8988T (cell line): ENCODE data around the gene B3GNT2.

Source experiments
- DNase-seq: peaks from one replicate; pipeline ENCODE4 v3.0.0; 2011

Gene B3GNT2

DNA sequence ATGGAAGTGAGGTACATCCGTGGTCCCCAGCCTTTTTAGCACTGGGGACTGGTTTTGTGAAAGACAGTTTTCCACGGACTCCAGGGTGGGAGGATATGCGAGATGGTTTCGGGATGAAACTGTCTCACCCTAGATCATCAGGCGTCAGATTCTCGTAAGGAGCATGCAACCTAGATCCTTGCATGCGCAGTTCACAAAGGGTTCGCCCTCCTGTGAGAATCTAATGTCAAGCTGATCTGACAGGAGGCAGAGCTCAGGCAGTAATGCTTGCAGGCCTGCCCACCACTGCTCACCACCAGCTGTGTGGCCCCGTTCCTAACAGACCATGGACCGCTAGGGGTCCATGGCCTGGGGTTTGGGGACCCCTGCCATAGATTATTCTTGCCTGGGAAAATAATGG is 11.6 kb downstream of the B3GNT2 start:
- no peak for DNase-seq

DNA sequence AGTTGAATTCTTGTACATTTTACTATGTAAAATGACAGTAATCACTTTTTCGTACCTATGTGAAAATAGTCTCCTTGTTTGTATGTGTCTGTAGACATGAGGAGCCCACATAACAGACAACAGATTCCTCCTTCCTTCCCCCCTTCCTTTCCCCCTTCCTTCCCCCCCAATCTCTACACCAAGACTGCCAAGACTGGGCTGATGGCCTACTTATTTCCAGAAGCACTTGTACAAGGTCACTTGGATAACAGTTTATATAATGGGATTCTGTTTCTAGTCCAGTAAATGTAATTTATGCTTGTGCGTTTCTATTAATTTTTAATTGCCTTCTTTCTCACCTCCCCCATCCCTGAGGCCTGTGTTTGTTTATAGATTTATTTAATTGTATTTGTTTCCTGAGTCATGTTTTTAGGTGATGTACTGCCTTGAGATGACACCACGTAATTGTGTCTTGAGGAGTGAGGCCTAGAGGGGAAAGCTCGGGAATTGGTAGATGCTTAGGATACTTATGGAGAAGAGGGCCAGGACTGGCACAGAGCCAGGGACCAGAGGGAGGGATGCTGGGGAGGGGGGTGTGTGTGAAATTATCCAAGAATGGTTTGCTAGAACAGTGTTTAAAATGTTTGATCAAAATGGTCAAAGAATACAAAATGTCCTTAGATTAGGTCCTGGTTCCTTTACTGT is 12.3 kb downstream of the B3GNT2 start:
- DNase-seq: no peak

DNA sequence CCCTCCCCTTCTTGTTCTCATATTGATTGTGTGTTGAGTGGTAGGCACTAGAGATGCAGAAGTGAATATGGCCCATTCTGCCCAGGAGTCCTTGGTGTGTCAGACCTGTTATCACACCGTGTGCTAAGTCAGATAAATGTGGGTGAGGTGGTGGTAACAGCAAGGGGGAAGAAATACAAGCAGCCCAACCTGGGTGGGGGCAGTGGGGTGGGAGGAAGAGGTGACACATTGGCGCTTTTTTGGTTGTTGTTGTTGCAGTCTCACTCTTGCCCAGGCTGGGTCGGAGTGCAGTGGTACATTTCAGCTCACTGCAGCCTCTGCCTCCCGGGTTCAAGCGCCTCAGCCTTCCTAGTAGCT is 12.8 kb downstream of the B3GNT2 start:
- DNase-seq: no peak

DNA sequence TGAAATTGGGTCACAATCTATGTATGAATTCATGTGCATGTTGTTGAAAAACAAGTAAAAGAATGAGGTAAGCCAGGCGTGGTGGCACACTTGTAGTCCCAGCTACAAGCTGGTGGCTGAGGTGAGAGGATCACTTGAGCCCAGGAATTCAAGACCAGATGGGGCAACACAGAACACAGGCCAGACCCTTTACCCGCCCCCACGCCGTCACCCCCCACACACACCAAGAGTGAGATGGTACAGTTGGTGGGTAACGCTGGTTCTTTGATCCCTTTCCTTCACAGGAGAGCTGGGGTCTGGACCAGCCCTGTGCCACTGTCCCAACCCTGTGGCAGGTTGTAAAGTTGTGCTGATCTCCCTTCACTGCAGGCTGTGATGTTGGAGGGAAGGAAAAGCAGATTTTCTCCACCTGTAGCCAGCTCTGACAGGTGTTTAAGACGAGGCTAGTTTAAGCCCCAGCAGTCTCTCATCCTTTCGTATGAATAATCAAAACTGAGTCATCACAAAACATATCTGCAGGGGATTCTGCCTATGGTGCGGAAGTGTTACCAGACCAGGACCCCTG is 13.6 kb downstream of the B3GNT2 start:
- DNase-seq: no peak

- no peak for DNase-seq
Measured at GRCh38 chr2:62215306-62216064, 19.6 kb downstream of the B3GNT2 start.

DNA sequence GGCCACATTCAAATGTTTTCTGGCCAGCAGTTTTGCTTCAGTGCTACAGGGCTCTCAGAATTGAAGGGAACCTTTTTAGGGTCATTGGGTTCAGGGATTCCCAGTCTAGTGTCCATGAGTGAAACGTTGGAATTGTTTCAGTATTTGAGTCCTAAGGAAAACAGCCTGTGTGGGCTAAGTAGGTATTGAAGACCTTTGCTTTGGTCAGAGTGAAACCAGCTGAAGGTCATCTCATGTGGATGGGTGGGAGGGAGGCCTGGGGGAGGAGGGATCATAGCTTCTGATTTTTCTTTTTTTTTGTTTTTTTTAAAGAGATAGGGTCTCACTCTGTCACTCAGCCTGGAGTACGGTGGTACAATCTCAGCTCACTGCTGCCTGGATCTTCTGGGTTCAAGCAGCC is 20.2 kb downstream of the B3GNT2 start:
- DNase-seq: no peak

GRCh38 chr2:62216616-62217015 is 20.7 kb downstream of the B3GNT2 start:
- DNase-seq: no peak

- DNase-seq: no peak
Measured at GRCh38 chr2:62217421-62217820, 21.5 kb downstream of the B3GNT2 start.

DNA sequence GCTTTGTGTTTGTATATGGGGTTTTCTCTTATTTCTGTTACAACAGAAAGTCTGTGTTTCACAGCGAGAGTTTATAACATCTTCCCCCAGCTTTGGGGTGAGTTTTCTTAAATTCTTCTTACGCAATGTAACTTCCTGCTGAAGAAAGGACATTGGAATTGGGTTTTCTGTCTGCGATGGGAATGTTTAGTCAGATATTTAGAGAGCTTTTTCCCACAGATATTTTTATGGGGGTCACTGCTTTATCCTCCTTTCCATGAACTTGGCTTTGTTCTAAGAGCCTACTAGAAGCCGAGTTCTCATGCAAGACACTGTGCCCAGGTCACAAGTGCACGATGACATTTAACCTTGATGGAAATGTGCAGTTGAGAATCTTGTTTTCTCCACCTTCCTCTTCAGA is 22.1 kb downstream of the B3GNT2 start:
- no peak for DNase-seq

GRCh38 chr2:62219407-62220159 is 23.7 kb downstream of the B3GNT2 start:
- no peak for DNase-seq

DNA sequence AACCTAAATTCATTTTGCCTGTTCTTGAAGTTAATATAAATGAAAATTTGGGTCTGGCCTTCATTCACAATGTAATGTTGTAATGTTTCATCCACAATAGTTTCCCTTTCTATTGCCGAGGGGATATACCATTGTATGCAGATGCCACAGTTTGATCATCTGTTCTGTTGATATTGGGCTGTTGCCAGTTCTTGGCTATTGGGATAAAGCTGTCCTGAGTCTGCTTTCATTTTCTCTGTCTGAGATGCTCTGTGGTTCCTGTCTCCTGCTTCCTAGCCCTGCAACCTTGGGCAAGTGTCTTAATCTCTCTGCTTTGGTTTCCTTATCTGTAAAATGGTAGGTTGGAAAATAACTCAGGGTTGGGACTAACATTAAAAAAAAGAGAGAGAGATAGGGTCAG is 25.2 kb downstream of the B3GNT2 start:
- no peak for DNase-seq

- DNase-seq: no peak
Measured at GRCh38 chr2:62222171-62222570, 26.3 kb downstream of the B3GNT2 start.

GRCh38 chr2:62222674-62223073 is 26.8 kb downstream of the B3GNT2 start:
- DNase-seq: no peak

GRCh38 chr2:62224976-62225375 is 29.1 kb downstream of the B3GNT2 start:
- DNase-seq: no peak

DNA sequence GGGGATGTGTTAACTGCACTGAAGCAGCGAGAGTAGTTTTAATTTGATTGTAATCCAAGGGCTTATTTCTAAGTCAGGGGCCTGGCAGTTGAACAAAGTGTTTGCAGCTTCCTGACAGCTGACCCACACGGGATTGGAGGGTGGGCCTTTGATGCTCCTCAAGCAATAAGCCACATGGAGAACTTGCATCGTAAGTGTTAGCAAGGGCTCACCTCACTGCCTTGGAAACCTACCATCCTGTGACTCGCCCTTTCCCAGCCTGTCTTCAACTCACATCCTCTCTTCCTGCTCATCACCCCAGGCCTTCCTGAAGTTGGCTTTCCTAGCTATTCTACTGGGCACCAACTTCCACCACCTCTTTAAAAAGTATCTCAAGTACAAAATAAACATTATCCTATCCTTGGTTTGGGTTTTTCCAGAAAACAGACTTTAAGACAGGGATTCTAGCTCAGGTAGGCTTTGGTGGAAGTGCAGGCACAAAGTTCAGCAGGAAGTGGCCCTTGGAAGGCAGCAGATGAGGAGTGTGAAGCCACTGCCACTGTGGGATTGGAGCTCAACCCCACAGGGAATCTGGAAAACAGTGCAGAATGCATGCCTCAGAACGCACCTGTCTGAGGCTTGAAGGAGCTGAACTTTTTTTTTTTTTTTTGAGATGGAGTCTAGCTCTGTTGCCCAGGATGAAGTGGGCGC is 31.6 kb downstream of the B3GNT2 start:
- no peak for DNase-seq

DNA sequence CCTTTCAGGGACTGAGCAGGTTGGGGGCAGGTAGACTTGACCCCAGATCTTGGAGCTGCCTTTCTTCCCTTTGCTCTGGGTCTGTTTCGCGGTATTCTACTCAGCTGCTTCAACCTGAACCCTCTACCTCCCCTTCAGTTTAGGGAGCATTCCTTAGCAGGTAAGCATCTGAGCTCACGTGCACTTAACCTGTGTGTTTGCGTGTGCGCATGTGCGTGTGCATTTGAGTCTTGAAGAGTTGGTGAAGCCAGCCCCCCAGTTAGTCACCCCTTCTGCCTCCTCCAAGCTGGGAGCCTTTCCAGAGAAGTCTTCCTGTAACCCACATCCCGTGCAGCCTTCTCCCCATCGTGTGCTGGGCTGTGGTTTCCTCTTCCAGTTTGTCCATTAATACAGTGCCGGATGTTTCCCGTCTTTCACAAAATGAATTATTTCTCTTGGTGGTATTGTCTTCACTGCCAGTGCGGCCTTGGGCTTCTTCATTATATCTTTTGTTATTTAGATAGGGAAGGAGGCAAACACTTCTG is 33.2 kb downstream of the B3GNT2 start:
- DNase-seq: no peak

- no peak for DNase-seq
Measured at GRCh38 chr2:62231541-62231940, 35.6 kb downstream of the B3GNT2 start.

DNA sequence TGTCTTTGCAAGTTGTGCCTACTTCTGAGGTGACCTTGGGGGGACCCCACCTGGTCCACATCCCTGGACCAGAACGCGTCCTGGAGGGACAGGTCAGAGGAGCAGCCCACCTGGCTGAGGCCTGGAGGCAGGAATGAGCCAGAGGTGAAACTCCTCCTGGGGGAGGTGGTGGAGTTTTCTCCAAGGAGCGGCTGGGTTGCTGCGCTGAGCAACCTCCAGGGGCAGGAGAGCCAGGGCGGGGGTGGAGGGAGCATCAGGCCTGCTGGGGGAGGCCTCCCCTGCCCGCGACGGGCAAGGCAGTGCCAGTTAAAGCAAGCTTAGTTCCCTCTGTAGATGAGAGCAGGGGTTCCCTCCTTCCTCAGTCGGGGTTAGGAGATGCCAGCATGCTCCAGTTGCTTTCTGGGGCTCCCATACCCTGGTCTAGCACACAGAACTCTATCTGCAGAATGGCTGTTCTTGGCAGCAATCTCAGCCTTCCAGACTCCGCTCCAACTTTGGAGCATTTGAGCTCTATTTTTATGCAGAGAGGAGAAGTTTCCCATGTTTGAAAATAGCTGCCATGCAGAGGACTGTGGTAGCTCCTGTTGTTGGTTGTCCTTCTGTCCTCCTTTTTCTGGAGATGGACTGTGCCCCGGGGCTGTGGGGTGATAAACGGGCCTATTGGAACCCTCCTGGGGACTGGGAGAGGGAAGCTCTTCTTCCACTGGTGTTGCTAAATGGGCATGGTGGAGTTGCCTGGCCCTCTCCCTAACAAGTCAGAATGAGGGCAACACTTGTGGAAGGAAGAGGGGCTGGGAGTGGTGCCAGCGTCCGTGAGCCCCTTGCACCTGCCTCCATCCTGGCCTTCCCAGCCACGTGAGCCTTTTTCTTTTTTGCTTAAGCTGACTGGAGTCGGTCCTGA is 39.1 kb downstream of the B3GNT2 start:
- DNase-seq: no peak

DNA sequence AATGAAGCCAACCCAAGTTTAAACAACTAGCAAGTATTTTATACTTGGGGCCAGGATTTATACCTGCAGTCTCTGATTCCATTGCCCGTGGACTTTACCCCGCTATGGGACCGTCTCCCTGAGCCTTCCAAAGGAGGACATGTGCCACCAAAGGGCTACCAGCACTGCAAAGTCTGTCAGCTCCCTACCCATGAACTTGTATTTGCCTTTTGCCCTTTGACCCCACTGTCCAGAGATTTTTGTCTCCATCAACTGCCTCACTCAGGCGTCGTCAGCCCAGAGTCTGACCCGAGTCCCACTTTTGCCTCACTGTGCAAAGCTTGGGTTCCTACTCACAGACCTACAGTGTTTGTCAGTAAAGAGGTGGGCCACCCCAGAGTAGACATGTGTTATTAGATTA is 40.6 kb downstream of the B3GNT2 start:
- DNase-seq: no peak

GRCh38 chr2:62238236-62238635 is 42.3 kb downstream of the B3GNT2 start:
- DNase-seq: no peak

- DNase-seq: no peak
Measured at GRCh38 chr2:62240546-62240945, 44.6 kb downstream of the B3GNT2 start.

GRCh38 chr2:62243983-62244382 is 48.1 kb downstream of the B3GNT2 start:
- DNase-seq: no peak
